GM10847 (cell line): ENCODE measurements around the gene TRIM58.

Source experiments
- POLR2A ChIP-seq: IDR thresholded peaks from 2 replicates; pipeline ENCODE4 v1.6.1; 2011; ENCODE audit not compliant: insufficient read length; ENCODE audit errors: extremely low read depth

TRIM58 gene

GRCh38 chr1:247855911-247856310, 1.1 kb upstream of the TRIM58 start:
- no peak for TF ChIP-seq POLR2A

GRCh38 chr1:247857985-247858619, 1.1 kb downstream of the TRIM58 start:
- TF ChIP-seq POLR2A = no peak

- no peak for TF ChIP-seq POLR2A
Observed at GRCh38 chr1:247862756-247863155, 5.8 kb downstream of the TRIM58 start.

- no peak for TF ChIP-seq POLR2A
Observed at GRCh38 chr1:247864644-247865043, 7.7 kb downstream of the TRIM58 start.

- no peak for TF ChIP-seq POLR2A
Observed at GRCh38 chr1:247865416-247865815, 8.4 kb downstream of the TRIM58 start.

GRCh38 chr1:247883346-247883745, 26.4 kb downstream of the TRIM58 start:
- no peak for TF ChIP-seq POLR2A

- TF ChIP-seq POLR2A = no peak
Observed at GRCh38 chr1:247884797-247885413, 27.9 kb downstream of the TRIM58 start.

GRCh38 chr1:247895163-247895637, 38.2 kb downstream of the TRIM58 start, which contains the start of gene OR2W3:
OR2W3 (plus strand) TSS chr1:247895587; CDS start chr1:247895587, 0 bp downstream.
- TF ChIP-seq POLR2A = no peak

GRCh38 chr1:247895976-247896375, 39.0 kb downstream of the TRIM58 start:
- no peak for TF ChIP-seq POLR2A

- TF ChIP-seq POLR2A = no peak
Observed at GRCh38 chr1:247904122-247904521, 47.1 kb downstream of the TRIM58 start.

GRCh38 chr1:247905181-247905580, 48.2 kb downstream of the TRIM58 start:
- no peak for TF ChIP-seq POLR2A

- no peak for TF ChIP-seq POLR2A
Observed at GRCh38 chr1:247905910-247906503, 49.0 kb downstream of the TRIM58 start.

GRCh38 chr1:247906504-247907047, 49.6 kb downstream of the TRIM58 start:
- no peak for TF ChIP-seq POLR2A

- TF ChIP-seq POLR2A = no peak
Observed at GRCh38 chr1:247908766-247909165, 51.8 kb downstream of the TRIM58 start.

- TF ChIP-seq POLR2A = no peak
Observed at GRCh38 chr1:247913786-247914185, 56.8 kb downstream of the TRIM58 start.
